RCC 7860 (cell line): ENCODE results near the gene DMRT2.
A peak's percentile ranks its signal among the peaks of the same experiment; 100 is the strongest.

Source experiments
- DNase-seq: peaks from one replicate; pipeline ENCODE4 v3.0.0-alpha.2; 2015; ENCODE audit warnings: low spot score
- FAIRE-seq: peaks from 2 replicates; lab custom pipeline; 2012; peaks lifted over from hg19 to GRCh38; lab: Jason Lieb, UNC

Gene DMRT2

GRCh38 chr9:1086517-1086916 lies 36.4 kb downstream of the DMRT2 start:
- FAIRE-seq: no peak
- DNase-seq: no peak

GRCh38 chr9:1087120-1087881 lies 37.1 kb downstream of the DMRT2 start:
- FAIRE-seq (no peak), DNase-seq (no peak)

DNA sequence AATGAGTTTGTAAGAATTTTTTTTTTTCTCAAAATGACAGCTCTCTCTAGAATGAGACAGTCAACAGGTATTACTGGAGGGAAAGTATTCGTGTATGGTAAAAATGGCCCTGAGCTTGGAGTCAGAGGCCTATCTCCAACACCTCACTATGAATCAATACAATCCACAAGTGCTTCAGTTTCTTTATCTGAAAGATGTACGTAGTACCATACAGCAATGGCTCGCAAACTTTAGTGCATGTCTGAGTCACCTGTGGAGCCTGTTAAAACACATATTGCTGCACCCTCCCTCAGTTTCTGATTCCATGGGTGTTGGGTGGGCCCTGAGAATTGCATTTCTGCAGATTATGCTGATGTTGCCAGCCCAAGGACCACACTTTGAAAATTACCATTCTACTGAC lies 44.6 kb downstream of the DMRT2 start:
- DNase-seq (no peak), FAIRE-seq (no peak)

DNA sequence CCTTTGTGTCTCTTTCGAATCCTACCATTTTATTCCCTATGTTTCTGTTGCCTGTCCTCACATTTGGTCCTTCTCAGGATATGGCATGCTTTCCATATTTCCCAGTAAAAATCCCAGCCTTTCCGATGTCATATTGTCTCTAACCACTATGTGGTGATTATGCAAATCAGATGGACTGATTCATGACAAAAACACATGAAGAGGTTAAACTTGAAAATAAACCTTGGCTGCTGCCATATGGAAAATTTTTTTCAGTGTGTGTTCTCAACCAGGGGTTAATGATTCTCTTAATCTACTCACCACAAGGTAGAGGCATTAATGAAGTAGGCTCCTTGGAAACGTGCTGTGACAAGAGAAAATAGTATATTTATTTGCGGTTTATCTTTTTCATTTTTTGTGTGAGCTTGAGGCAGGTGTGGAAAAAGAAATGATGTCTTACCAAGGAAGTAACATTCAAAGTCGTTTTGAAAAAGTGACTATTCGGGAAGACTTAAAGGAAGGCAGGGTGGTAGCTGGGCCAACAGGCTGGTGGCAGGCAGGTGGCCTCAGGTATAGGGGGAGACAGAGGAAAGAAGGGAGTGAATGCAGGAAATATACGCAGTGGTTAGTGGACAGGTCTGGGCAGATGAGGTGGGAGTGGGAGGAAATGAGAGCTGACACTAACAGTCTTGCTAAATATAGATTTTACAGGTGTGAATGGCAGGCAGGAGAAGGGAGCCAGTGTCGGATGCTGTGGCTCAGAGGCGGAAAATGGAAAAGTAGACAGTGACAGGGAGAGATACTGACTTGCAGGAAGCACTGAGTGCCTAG lies 46.2 kb downstream of the DMRT2 start:
- DNase-seq (no peak), FAIRE-seq (no peak)

GRCh38 chr9:1098551-1098950 lies 48.4 kb downstream of the DMRT2 start:
- no peak for FAIRE-seq
- no peak for DNase-seq

DNA sequence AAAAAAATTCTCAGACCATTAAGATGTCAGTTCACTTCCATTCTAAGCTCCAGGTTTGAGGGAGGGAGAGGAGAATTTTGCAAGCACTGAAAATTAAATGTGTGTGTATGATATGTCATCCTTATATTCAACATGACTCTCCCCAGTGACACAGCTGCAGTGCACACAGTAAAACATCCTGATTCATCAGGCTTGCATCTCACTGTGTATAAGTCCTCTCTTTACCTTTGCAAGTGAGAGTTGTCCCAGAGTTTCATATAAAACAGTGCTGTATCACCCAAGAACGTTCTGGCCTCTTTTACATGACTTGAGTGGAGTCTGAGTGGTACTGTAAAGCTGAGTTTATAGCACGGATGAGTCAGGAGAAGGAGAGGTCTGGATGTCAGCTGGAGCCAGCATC lies 50.0 kb downstream of the DMRT2 start:
- no peak for DNase-seq

GRCh38 chr9:1100945-1101344 lies 50.8 kb downstream of the DMRT2 start:
- DNase-seq (peak; percentile 6), FAIRE-seq (no peak)

More for the DNA sequence above, 50.0 kb downstream of the DMRT2 start:
- FAIRE-seq: no peak

DNA sequence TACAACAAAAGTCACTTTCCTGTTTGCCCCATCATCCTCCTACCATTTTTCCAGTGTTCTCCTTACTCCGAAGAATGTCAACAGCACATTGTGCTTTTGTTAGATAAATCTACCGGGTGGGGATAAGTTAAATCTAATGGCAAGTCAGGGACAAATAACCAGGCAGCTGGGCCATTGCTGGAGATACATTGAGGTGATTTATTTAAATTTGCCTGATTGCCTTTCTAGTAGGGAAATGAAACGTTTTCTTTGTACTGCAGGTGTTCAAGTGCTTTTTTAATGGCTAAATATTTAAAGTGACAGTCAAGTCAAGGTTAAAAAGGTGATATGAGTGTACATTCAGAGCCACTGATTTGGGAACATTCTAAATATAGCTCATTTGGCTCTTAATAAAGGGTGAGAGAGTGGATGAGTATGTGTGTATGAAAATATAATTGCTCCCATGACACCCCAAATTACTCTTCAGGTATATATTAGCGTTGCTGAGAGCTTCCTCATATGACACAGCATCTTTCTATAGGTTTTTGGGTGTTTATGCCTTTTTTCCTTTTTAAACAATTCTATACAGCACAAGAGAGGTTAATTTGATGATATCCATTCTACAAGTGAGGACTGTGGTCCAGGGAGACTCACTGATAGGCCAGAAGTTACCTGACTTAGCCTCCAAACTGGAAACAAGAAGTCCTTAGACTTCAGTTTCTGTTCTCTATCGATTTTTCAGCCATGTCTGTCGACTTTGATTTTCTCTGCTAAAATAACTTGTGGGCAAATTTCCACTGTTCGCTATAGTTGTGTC lies 51.9 kb downstream of the DMRT2 start:
- DNase-seq: no peak

DNA sequence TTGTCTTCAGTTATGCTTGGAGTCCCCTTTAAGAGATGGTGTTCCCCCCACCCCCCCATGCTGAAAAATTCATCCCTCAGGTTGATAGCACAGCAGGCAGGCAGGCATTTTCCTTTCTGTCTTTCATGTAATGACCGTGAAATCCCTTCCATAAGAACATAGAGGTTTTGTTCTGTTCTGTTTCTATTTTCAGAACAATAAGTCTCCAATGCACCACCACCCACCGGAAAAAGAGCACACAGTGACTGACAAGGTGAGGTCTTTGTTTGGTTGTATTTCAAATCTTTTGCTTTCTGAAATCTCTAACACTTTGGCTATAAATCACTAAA lies 52.4 kb downstream of the DMRT2 start:
- DNase-seq (no peak), FAIRE-seq (no peak)

More for the DNA sequence above, 51.9 kb downstream of the DMRT2 start:
- no peak for FAIRE-seq
